Inflammatory macrophage (primary cell): ENCODE data around the gene CCDC27.
A peak's percentile ranks its signal among the peaks of the same experiment; 100 is the strongest.

Experiments used
- DNase-seq, 2 donors: peaks; one replicate each; pipeline ENCODE4 v3.0.0-alpha.2; 2020 to 2022

CCDC27 gene

GRCh38 chr1:3777647-3778589 is 25.7 kb downstream of the CCDC27 start:
- no peak for DNase-seq

- peak; percentile 34 to 74 for DNase-seq
Observed at GRCh38 chr1:3778590-3779264, 26.5 kb downstream of the CCDC27 start.

- no peak for DNase-seq
Observed at GRCh38 chr1:3779265-3779911, 27.1 kb downstream of the CCDC27 start.

GRCh38 chr1:3779912-3780416 is 27.7 kb downstream of the CCDC27 start:
- DNase-seq, result no peak

- DNase-seq, result no peak
Observed at GRCh38 chr1:3780901-3781300, 28.7 kb downstream of the CCDC27 start.

GRCh38 chr1:3783651-3784474 is 31.6 kb downstream of the CCDC27 start:
- no peak for DNase-seq

GRCh38 chr1:3785045-3785444 is 32.8 kb downstream of the CCDC27 start:
- DNase-seq, result no peak

- DNase-seq, result no peak
Observed at GRCh38 chr1:3785456-3786157, 33.4 kb downstream of the CCDC27 start.

- DNase-seq, result no peak
Observed at GRCh38 chr1:3786468-3787348, 34.5 kb downstream of the CCDC27 start.

GRCh38 chr1:3787349-3787715 is 35.1 kb downstream of the CCDC27 start:
- DNase-seq, result no peak

GRCh38 chr1:3787745-3788605 is 35.7 kb downstream of the CCDC27 start:
- no peak for DNase-seq

- DNase-seq, result no peak
Observed at GRCh38 chr1:3788756-3789420, 36.6 kb downstream of the CCDC27 start.

GRCh38 chr1:3789421-3790300 is 37.4 kb downstream of the CCDC27 start:
- DNase-seq, result no peak

- no peak for DNase-seq
Observed at GRCh38 chr1:3790500-3790923, 38.3 kb downstream of the CCDC27 start.

- DNase-seq, result no peak
Observed at GRCh38 chr1:3790952-3791351, 38.7 kb downstream of the CCDC27 start.

GRCh38 chr1:3795453-3796214 is 43.4 kb downstream of the CCDC27 start:
- DNase-seq, result no peak
